Suprapubic skin (tissue), 4 donors: ENCODE data around the gene TMEM178B. TPM values are rescaled to one million over a fixed set of nuclear protein-coding genes. Genes with fewer than 3 reads are reported as not detected.

Source experiments
- DNase-seq, 2 donors: peaks; one replicate each; pipeline ENCODE4 v3.0.0-alpha.2; 2019; ENCODE audit warnings: low spot score in 2 of 2
- H3K27ac ChIP-seq: fragments of 200-600 bp; sonication (generic); one replicate; pipeline ENCODE4 v1.5.1; 2019
- H3K27me3 ChIP-seq: fragments of 200-600 bp; sonication (generic); one replicate; pipeline ENCODE4 v1.5.1; 2019
- H3K36me3 ChIP-seq: fragments of 200-600 bp; sonication (generic); one replicate; pipeline ENCODE4 v1.5.1; 2019
- H3K4me1 ChIP-seq: fragments of 200-600 bp; sonication (generic); one replicate; pipeline ENCODE4 v1.5.1; 2019
- H3K4me3 ChIP-seq: fragments of 200-600 bp; sonication (generic); one replicate; pipeline ENCODE4 v1.5.1; 2019; ENCODE audit warnings: mild to moderate bottlenecking
- H3K9me3 ChIP-seq: fragments of 200-600 bp; sonication (generic); one replicate; pipeline ENCODE4 v1.5.1; 2019
- CTCF ChIP-seq, 2 donors: fragments of 200-600 bp in 1 of 2; fragments of 450-650 bp in 1 of 2; sonication (generic) in 1 of 2; IDR thresholded peaks; one replicate each; pipeline ENCODE4 v1.5.1; 2016 to 2019; ENCODE audit warnings: antibody characterized with exemption in 2 of 2, mild to moderate bottlenecking in 1 of 2, moderate library complexity in 1 of 2
- EP300 ChIP-seq: sonication (generic); formaldehyde crosslinking; IDR thresholded peaks from one replicate; pipeline ENCODE4 v1.6.1; 2017; ENCODE audit warnings: antibody characterized with exemption
- POLR2A ChIP-seq, 2 donors: fragments of 450-650 bp; IDR thresholded peaks; one replicate each; pipeline ENCODE4 v1.6.1; 2017; ENCODE audit warnings: antibody characterized with exemption in 2 of 2, mild to moderate bottlenecking in 2 of 2, moderate library complexity in 2 of 2
- POLR2AphosphoS5 ChIP-seq, 3 donors: sonication (generic); formaldehyde crosslinking; IDR thresholded peaks; one replicate each; pipeline ENCODE4 v1.6.1; 2017; ENCODE audit warnings: antibody characterized with exemption in 3 of 3
- WGBS: methylation state at CpG from one replicate; pipeline ENCODE4 v1.1.5; 2018; 5-methylcytosine and 5-hydroxymethylcytosine counted together
- total RNA-seq, 4 donors: library from RNA; depleted of rRNA; stranded (reverse); fragments of >200 nt; gene quantifications; one replicate each; pipeline ENCODE4 v1.1.0, GENCODE V29; 2016

TMEM178B gene
- total RNA-seq, 4 donors from 2014 or later, result 0.34 to 1.6 (median 0.72) TPM

GRCh38 chr7:141246426-141246825 is 172.6 kb downstream of the TMEM178B start:
- no peak for TF ChIP-seq CTCF (IDR thresholded peaks at IDR 0.05)
- TF ChIP-seq POLR2A (IDR thresholded peaks at IDR 0.05), result no peak
- no peak for TF ChIP-seq EP300
- no peak overlapping the region for H3K4me3 ChIP-seq
- H3K27ac ChIP-seq, result no peak overlapping the region
- no peaks in the 10 kb centered on the region for H3K27me3 ChIP-seq
- H3K9me3 ChIP-seq, result no peaks in the 10 kb centered on the region
- DNase-seq, result no peak
- H3K4me1 ChIP-seq, result no peaks in the 10 kb centered on the region
- H3K36me3 ChIP-seq, result no peaks in the 10 kb centered on the region
- WGBS, result 86% methylated on average over 6 of the region's 6 CpGs

- H3K36me3 ChIP-seq, result no peaks in the 10 kb centered on the region
- 85% methylated on average over 1 of the region's 1 CpG for WGBS
- no peaks in the 10 kb centered on the region for H3K4me1 ChIP-seq
- no peaks in the 10 kb centered on the region for H3K27me3 ChIP-seq
- no peak overlapping the region for H3K27ac ChIP-seq
- DNase-seq, result no peak
- TF ChIP-seq POLR2AphosphoS5 (IDR thresholded peaks at IDR 0.05), result no peak
- TF ChIP-seq POLR2A (IDR thresholded peaks at IDR 0.05), result no peak
- no peak for TF ChIP-seq CTCF (IDR thresholded peaks at IDR 0.05)
- no peak for TF ChIP-seq EP300
- no peak overlapping the region for H3K4me3 ChIP-seq
- no peaks in the 10 kb centered on the region for H3K9me3 ChIP-seq
Observed at GRCh38 chr7:141251180-141251579, 177.3 kb downstream of the TMEM178B start.

GRCh38 chr7:141251957-141252356 is 178.1 kb downstream of the TMEM178B start:
- H3K4me3 ChIP-seq, result no peak overlapping the region
- H3K4me1 ChIP-seq, result no peaks in the 10 kb centered on the region
- no peak overlapping the region for H3K27ac ChIP-seq
- 95% methylated on average over 2 of the region's 2 CpGs for WGBS
- H3K36me3 ChIP-seq, result no peaks in the 10 kb centered on the region
- TF ChIP-seq CTCF (IDR thresholded peaks at IDR 0.05) (no peak), POLR2AphosphoS5 (IDR thresholded peaks at IDR 0.05) (no peak), POLR2A (IDR thresholded peaks at IDR 0.05) (no peak), EP300 (no peak)
- H3K27me3 ChIP-seq, result no peaks in the 10 kb centered on the region
- no peaks in the 10 kb centered on the region for H3K9me3 ChIP-seq
- DNase-seq, result no peak

- Histone ChIP-seq H3K9me3 (peaks cover 4% of the 10 kb centered on the region), H3K4me3 (no peak overlapping the region), H3K27ac (no peak overlapping the region), H3K4me1 (no peaks in the 10 kb centered on the region), H3K27me3 (no peaks in the 10 kb centered on the region), H3K36me3 (no peaks in the 10 kb centered on the region)
- 89% methylated on average over 2 of the region's 2 CpGs for WGBS
- DNase-seq, result no peak
- TF ChIP-seq EP300 (no peak), POLR2A (IDR thresholded peaks at IDR 0.05) (no peak), POLR2AphosphoS5 (IDR thresholded peaks at IDR 0.05) (no peak)
Observed at GRCh38 chr7:141257597-141257996, 183.7 kb downstream of the TMEM178B start.

- Histone ChIP-seq H3K36me3 (no peaks in the 10 kb centered on the region), H3K4me1 (no peaks in the 10 kb centered on the region), H3K27ac (no peak overlapping the region), H3K4me3 (no peak overlapping the region), H3K9me3 (peaks cover 4% of the 10 kb centered on the region), H3K27me3 (no peaks in the 10 kb centered on the region)
- TF ChIP-seq POLR2A (IDR thresholded peaks at IDR 0.05), result no peak
- TF ChIP-seq POLR2AphosphoS5 (IDR thresholded peaks at IDR 0.05), result no peak
- TF ChIP-seq EP300, result no peak
- TF ChIP-seq CTCF (IDR thresholded peaks at IDR 0.05), result no peak
- 78% methylated on average over 5 of the region's 5 CpGs for WGBS
- DNase-seq, result no peak
Observed at GRCh38 chr7:141258559-141258958, 184.7 kb downstream of the TMEM178B start.
